Anterior cingulate cortex (tissue), 58 donors: ENCODE data around the gene PASK.

Source experiments
- DNase-seq, 58 donors: peaks; one replicate each; lab custom pipeline; 2025; lab: John Stamatoyannopoulos, UW

Gene PASK

GRCh38 chr2:241149925-241150659 lies 820 bp upstream of the PASK start, which contains the start of gene PPP1R7:
Gene PPP1R7 (plus strand): TSS chr2:241150467. CDS start chr2:241150496, 29 bp downstream.
- peak; percentile 68 to 97 (median 92) for DNase-seq

- peak in 3 of 58 donors; percentile 54 to 66 (median 56) for DNase-seq
These were observed 328 bp upstream of the PASK start for GRCh38 chr2:241149675-241149924.

GRCh38 chr2:241148239-241148638 lies 1.0 kb downstream of the PASK start:
- DNase-seq: no peak

GRCh38 chr2:241147336-241147735 lies 1.9 kb downstream of the PASK start:
- DNase-seq: no peak

- no peak for DNase-seq
These were observed 3.0 kb downstream of the PASK start for GRCh38 chr2:241146286-241146685.

- no peak for DNase-seq
These were observed 6.7 kb downstream of the PASK start for GRCh38 chr2:241142593-241142992.

- DNase-seq: no peak
These were observed 7.2 kb downstream of the PASK start for GRCh38 chr2:241142063-241142462.

GRCh38 chr2:241141214-241141770 lies 8.0 kb downstream of the PASK start:
- DNase-seq: no peak

- DNase-seq: no peak
These were observed 8.8 kb downstream of the PASK start for GRCh38 chr2:241140445-241140840.

GRCh38 chr2:241139531-241140444 lies 9.5 kb downstream of the PASK start:
- DNase-seq: no peak

GRCh38 chr2:241138471-241138870 lies 10.8 kb downstream of the PASK start:
- DNase-seq: no peak

- DNase-seq: no peak
These were observed 11.7 kb downstream of the PASK start for GRCh38 chr2:241137276-241138190.

- no peak for DNase-seq
These were observed 12.5 kb downstream of the PASK start for GRCh38 chr2:241136661-241137260.

- no peak for DNase-seq
These were observed 13.1 kb downstream of the PASK start for GRCh38 chr2:241136191-241136590.

GRCh38 chr2:241135737-241136136 lies 13.5 kb downstream of the PASK start:
- peak in 12 of 58 donors; percentile 4 to 33 (median 16) for DNase-seq

- DNase-seq: no peak
These were observed 14.6 kb downstream of the PASK start for GRCh38 chr2:241134711-241135110.

GRCh38 chr2:241133436-241133820 lies 15.8 kb downstream of the PASK start:
- DNase-seq: no peak

- DNase-seq: no peak
These were observed 16.5 kb downstream of the PASK start for GRCh38 chr2:241132538-241133435.

- no peak for DNase-seq
These were observed 17.7 kb downstream of the PASK start for GRCh38 chr2:241131531-241131930.
